BLaER1 treated with 17β-estradiol and CSF1 and Interleukin-3, amounts not matched to agents 10 nM and 100 nM (cell line): Measurements from ENCODE around the gene OPCML.

ENCODE experiments used
- H3K27ac ChIP-seq, 11 experiments: shearing (Covaris generic); formaldehyde crosslinking; 2 replicates each; pipeline ENCODE4 v1.8.1; 2022
- H3K27me3 ChIP-seq, 11 experiments: shearing (Covaris generic); formaldehyde crosslinking; 2 replicates each; pipeline ENCODE4 v1.8.1; 2022
- H3K36me3 ChIP-seq, 11 experiments: shearing (Covaris generic); formaldehyde crosslinking; 2 replicates each; pipeline ENCODE4 v1.8.1; 2022
- H3K4me1 ChIP-seq, 10 experiments: shearing (Covaris generic); formaldehyde crosslinking; 2 replicates each; pipeline ENCODE4 v1.8.1; 2022
- H3K4me2 ChIP-seq, 11 experiments: shearing (Covaris generic); formaldehyde crosslinking; 2 replicates each; pipeline ENCODE4 v1.8.1; 2022
- H3K4me3 ChIP-seq, 10 experiments: shearing (Covaris generic); formaldehyde crosslinking; 2 replicates each; pipeline ENCODE4 v1.8.1; 2022
- H3K9ac ChIP-seq, 11 experiments: shearing (Covaris generic); formaldehyde crosslinking; 2 replicates each; pipeline ENCODE4 v1.8.1; 2022
- H3K9me3 ChIP-seq, 11 experiments: shearing (Covaris generic); formaldehyde crosslinking; replicated peaks in 1 of 11; 2 replicates each; pipeline ENCODE4 v1.8.1; 2022
- H4K20me1 ChIP-seq, 11 experiments: shearing (Covaris generic); formaldehyde crosslinking; 2 replicates each; pipeline ENCODE4 v1.8.1; 2022
- Cebpa-rat ChIP-seq, 11 experiments: shearing (Covaris generic); IDR thresholded peaks; 2 replicates each; pipeline ENCODE4 v1.8.1; 2022

The OPCML gene

GRCh38 chr11:133418218-133418617, 114.1 kb downstream of the OPCML start:
- H3K4me2 ChIP-seq: no peak overlapping the region
- H3K9ac ChIP-seq: no peak overlapping the region
- H3K27ac ChIP-seq: no peak overlapping the region
- TF ChIP-seq Cebpa-rat (IDR thresholded peaks at IDR 0.05): no peak
- 0 out of 22 replicates have a peak, but pooled peaks cover 0 to under 1% (median 0%) of the 10 kb centered on the region in 11 experiments for H3K9me3 ChIP-seq
- H3K27me3 ChIP-seq: no peaks in the 10 kb centered on the region
- peaks cover 0 to 13% (median 7%) of the 10 kb centered on the region in 10 experiments; a peak in 12 of 20 replicates for H3K4me1 ChIP-seq
- H3K36me3 ChIP-seq: no peaks in the 10 kb centered on the region
- no peaks in the 10 kb centered on the region for H4K20me1 ChIP-seq
- H3K4me3 ChIP-seq: no peak overlapping the region

GRCh38 chr11:133414506-133414905, 117.8 kb downstream of the OPCML start:
- no peaks in the 10 kb centered on the region for H3K36me3 ChIP-seq
- H3K4me3 ChIP-seq: no peak overlapping the region
- peaks cover 0 to 16% (median 9%) of the 10 kb centered on the region in 10 experiments; a peak in 11 of 20 replicates for H3K4me1 ChIP-seq
- no peak for TF ChIP-seq Cebpa-rat (IDR thresholded peaks at IDR 0.05)
- no peaks in the 10 kb centered on the region for H3K9me3 ChIP-seq
- H3K27me3 ChIP-seq: no peaks in the 10 kb centered on the region
- no peaks in the 10 kb centered on the region for H4K20me1 ChIP-seq
- no peak overlapping the region for H3K4me2 ChIP-seq
- no peak overlapping the region for H3K9ac ChIP-seq
- no peak overlapping the region for H3K27ac ChIP-seq

- no peak overlapping the region for H3K9ac ChIP-seq
- H3K27ac ChIP-seq: no peak overlapping the region
- no peaks in the 10 kb centered on the region for H3K9me3 ChIP-seq
- no peak overlapping the region for H3K4me2 ChIP-seq
- no peak for TF ChIP-seq Cebpa-rat (IDR thresholded peaks at IDR 0.05)
- peaks cover 0 to 24% (median 9%) of the 10 kb centered on the region in 10 experiments; a peak in 11 of 20 replicates for H3K4me1 ChIP-seq
- no peaks in the 10 kb centered on the region; a peak in 1 of 22 replicates for H4K20me1 ChIP-seq
- H3K27me3 ChIP-seq: no peaks in the 10 kb centered on the region
- no peaks in the 10 kb centered on the region for H3K36me3 ChIP-seq
- no peak overlapping the region for H3K4me3 ChIP-seq
Measured at GRCh38 chr11:133413703-133414102, 118.6 kb downstream of the OPCML start.

GRCh38 chr11:133409799-133410198, 122.5 kb downstream of the OPCML start:
- Histone ChIP-seq H3K36me3 (no peaks in the 10 kb centered on the region), H3K4me1 (peaks cover 0 to 27% (median 9%) of the 10 kb centered on the region in 10 experiments; a peak in 11 of 20 replicates), H3K27ac (no peak overlapping the region), H3K9ac (no peak overlapping the region), H3K9me3 (no peaks in the 10 kb centered on the region), H3K27me3 (no peaks in the 10 kb centered on the region), H4K20me1 (no peaks in the 10 kb centered on the region; a peak in 1 of 22 replicates), H3K4me3 (no peak overlapping the region), H3K4me2 (peak overlapping the region in 8 of 11 experiments; percentile 2 to 60 (median 40); a peak in 13 of 22 replicates)
- TF ChIP-seq Cebpa-rat (IDR thresholded peaks at IDR 0.05): no peak

- H3K27ac ChIP-seq: no peak overlapping the region
- peak overlapping the region in 7 of 11 experiments; percentile 6 to 42 (median 35); a peak in 11 of 22 replicates for H3K4me2 ChIP-seq
- H3K9me3 ChIP-seq: peaks cover 0 to 1% (median 0%) of the 10 kb centered on the region in 11 experiments; a peak in 2 of 22 replicates
- H3K4me3 ChIP-seq: no peak overlapping the region
- no peaks in the 10 kb centered on the region for H3K36me3 ChIP-seq
- TF ChIP-seq Cebpa-rat (IDR thresholded peaks at IDR 0.05): no peak
- no peaks in the 10 kb centered on the region; a peak in 1 of 22 replicates for H4K20me1 ChIP-seq
- peaks cover 0 to 27% (median 9%) of the 10 kb centered on the region in 10 experiments; a peak in 11 of 20 replicates for H3K4me1 ChIP-seq
- H3K9ac ChIP-seq: no peak overlapping the region
- H3K27me3 ChIP-seq: no peaks in the 10 kb centered on the region
Measured at GRCh38 chr11:133408936-133409335, 123.4 kb downstream of the OPCML start.

- H3K27ac ChIP-seq: no peak overlapping the region
- H3K4me3 ChIP-seq: no peak overlapping the region
- no peaks in the 10 kb centered on the region; a peak in 1 of 22 replicates for H4K20me1 ChIP-seq
- no peak for TF ChIP-seq Cebpa-rat (IDR thresholded peaks at IDR 0.05)
- peaks cover 0 to 27% (median 9%) of the 10 kb centered on the region in 10 experiments; a peak in 11 of 20 replicates for H3K4me1 ChIP-seq
- H3K27me3 ChIP-seq: no peaks in the 10 kb centered on the region
- peaks cover 0 to 4% (median 0%) of the 10 kb centered on the region in 11 experiments; a peak in 2 of 22 replicates for H3K9me3 ChIP-seq
- H3K9ac ChIP-seq: no peak overlapping the region
- no peaks in the 10 kb centered on the region for H3K36me3 ChIP-seq
- H3K4me2 ChIP-seq: 0 out of 22 replicates have a peak overlapping the region, but pooled peaks of 3 of the 11 experiments have one; percentile 23 to 42 (median 35)
Measured at GRCh38 chr11:133408402-133408801, 123.9 kb downstream of the OPCML start.

- no peak overlapping the region for H3K4me3 ChIP-seq
- H3K4me1 ChIP-seq: peaks cover 0 to 27% (median 9%) of the 10 kb centered on the region in 10 experiments; a peak in 11 of 20 replicates
- H3K9me3 ChIP-seq: peaks cover 0 to 4% (median 0%) of the 10 kb centered on the region in 11 experiments; a peak in 2 of 22 replicates
Measured at GRCh38 chr11:133406489-133406888, 125.8 kb downstream of the OPCML start.

GRCh38 chr11:133403900-133404299, 128.4 kb downstream of the OPCML start:
- H3K36me3 ChIP-seq: no peaks in the 10 kb centered on the region
- no peak overlapping the region for H3K9ac ChIP-seq
- H3K4me1 ChIP-seq: peaks cover 0 to 6% (median 0%) of the 10 kb centered on the region in 10 experiments; a peak in 9 of 20 replicates
- H4K20me1 ChIP-seq: no peaks in the 10 kb centered on the region
- no peak for TF ChIP-seq Cebpa-rat (IDR thresholded peaks at IDR 0.05)
- no peak overlapping the region for H3K27ac ChIP-seq
- no peak overlapping the region for H3K4me3 ChIP-seq
- H3K27me3 ChIP-seq: no peaks in the 10 kb centered on the region
- no peak overlapping the region for H3K4me2 ChIP-seq
- peaks cover 0 to 4% (median 0%) of the 10 kb centered on the region in 11 experiments; a peak in 2 of 22 replicates for H3K9me3 ChIP-seq

More at GRCh38 chr11:133406489-133406888, 125.8 kb downstream of the OPCML start:
- H3K27me3 ChIP-seq: no peaks in the 10 kb centered on the region
- H3K9ac ChIP-seq: no peak overlapping the region
- H3K4me2 ChIP-seq: no peak overlapping the region
- no peak for TF ChIP-seq Cebpa-rat (IDR thresholded peaks at IDR 0.05)
- no peaks in the 10 kb centered on the region; a peak in 1 of 22 replicates for H4K20me1 ChIP-seq
- H3K27ac ChIP-seq: no peak overlapping the region
- H3K36me3 ChIP-seq: no peaks in the 10 kb centered on the region

GRCh38 chr11:133402551-133402950, 129.8 kb downstream of the OPCML start:
- H3K9me3 ChIP-seq: peaks cover 0 to 4% (median 0%) of the 10 kb centered on the region in 11 experiments; a peak in 2 of 22 replicates
- H3K27ac ChIP-seq: no peak overlapping the region
- H3K9ac ChIP-seq: no peak overlapping the region
- H4K20me1 ChIP-seq: no peaks in the 10 kb centered on the region
- no peak for TF ChIP-seq Cebpa-rat (IDR thresholded peaks at IDR 0.05)
- H3K27me3 ChIP-seq: no peaks in the 10 kb centered on the region
- no peak overlapping the region for H3K4me3 ChIP-seq
- no peaks in the 10 kb centered on the region for H3K4me1 ChIP-seq
- no peak overlapping the region for H3K4me2 ChIP-seq
- no peaks in the 10 kb centered on the region for H3K36me3 ChIP-seq
